ENCODE results near the gene COPRS. TPM values are rescaled to one million over a fixed set of nuclear protein-coding genes. Genes with fewer than 3 reads are reported as not detected.

COPRS gene
- total RNA-seq = 29.7 TPM

GRCh38 chr17:31858642-31859486, at the start of gene COPRS:
Gene COPRS, minus strand, starts transcription at chr17:31859244. Its CDS starts 45 bp downstream, at chr17:31859199.
- DNase-seq = peak; percentile 65

DNA sequence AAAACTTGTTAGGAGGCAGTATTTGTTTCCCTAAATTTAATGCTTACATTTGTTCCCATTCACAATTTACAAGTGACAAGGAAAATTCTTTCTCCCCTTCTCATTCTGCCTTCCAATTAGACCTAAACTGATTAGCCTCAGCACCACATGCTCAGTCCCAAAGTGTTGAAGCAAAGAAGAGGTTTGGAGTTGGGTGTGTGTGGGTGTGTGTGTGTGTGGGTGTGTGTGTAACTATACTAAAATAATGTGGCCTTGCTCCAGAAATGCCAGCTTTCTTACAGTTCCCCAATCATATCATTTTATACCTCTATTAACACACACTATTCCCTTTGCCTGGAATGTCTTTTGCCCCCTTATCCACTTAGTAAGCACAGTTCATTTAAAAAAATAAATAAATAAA, 49.3 kb upstream of the COPRS start:
- no peak for DNase-seq

DNA sequence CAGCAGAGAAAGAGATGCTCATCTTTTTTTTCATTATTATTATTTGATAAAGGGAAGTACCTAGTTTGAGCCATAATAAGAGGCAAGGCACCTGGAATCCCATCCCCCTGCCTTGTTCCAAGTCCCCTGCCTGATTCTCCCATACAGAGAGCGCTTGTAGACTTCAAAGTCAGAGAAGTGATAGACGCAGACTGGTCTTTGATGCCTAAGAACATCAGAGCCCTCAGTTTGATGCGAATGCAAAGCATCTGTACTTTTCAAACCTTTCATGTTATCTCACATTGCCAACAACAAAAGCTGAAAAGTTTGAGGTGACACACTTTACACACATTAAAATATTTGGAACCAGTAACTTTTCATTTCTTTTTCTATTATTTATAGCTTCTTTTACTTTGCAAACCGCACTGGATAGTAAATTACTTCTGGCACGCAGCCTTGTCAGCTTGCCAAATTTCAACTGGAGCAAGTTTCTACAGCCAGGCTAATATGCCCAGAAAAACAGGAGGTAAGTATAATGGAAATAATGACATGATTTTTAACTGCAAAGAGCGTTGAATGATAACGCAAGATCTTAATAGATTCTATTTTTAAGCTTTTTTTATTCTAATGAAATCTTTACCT, 48.4 kb upstream of the COPRS start:
- peak; percentile 18 for DNase-seq

GRCh38 chr17:31903401-31903800, 44.4 kb upstream of the COPRS start:
- DNase-seq = no peak

DNA sequence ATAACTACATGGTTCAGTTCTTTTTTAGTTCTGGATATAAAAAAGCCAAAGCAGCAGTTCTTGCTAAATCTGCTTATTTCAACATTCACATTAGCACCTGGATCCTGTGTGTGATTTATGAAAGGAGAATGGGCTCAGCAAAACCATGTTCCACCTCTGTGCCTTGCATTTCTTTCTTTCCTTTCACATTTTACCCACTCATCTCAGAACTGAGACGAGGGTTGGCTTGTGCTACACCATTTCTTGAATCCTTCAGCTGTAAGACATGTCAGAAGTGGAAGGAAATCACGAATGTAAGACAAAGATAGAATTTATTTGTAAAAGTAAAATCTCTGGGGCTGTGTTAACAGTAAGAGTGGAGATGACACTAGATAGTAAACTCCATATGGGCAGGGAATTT, 43.6 kb upstream of the COPRS start:
- DNase-seq = no peak

GRCh38 chr17:31900877-31901276, 41.8 kb upstream of the COPRS start:
- no peak for DNase-seq

GRCh38 chr17:31888124-31888523, 29.1 kb upstream of the COPRS start:
- DNase-seq = no peak

DNA sequence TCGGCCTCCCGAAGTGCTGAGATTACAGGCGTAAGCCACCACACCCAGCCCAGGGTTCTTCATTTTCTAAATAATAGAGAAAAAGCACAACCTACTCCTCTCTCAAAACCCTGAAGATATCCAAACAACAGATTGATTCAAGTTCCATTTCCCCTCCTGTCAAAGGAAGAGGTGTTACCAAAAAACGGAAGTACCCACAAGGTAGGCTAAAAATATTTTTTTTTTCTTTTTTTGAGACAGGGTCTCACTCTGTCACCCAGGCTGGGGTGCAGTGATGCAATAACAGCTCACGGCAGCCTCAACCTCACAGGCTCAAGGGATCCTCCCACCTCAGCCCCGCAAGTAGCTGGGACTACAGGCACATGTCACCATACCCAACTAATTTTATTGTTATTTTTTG, 23.5 kb upstream of the COPRS start:
- DNase-seq = no peak

- no peak for DNase-seq
Measured at GRCh38 chr17:31880311-31880710, 21.3 kb upstream of the COPRS start.

- DNase-seq = no peak
Measured at GRCh38 chr17:31878703-31879073, 19.6 kb upstream of the COPRS start.

GRCh38 chr17:31877911-31878702, 19.1 kb upstream of the COPRS start:
- DNase-seq = no peak

DNA sequence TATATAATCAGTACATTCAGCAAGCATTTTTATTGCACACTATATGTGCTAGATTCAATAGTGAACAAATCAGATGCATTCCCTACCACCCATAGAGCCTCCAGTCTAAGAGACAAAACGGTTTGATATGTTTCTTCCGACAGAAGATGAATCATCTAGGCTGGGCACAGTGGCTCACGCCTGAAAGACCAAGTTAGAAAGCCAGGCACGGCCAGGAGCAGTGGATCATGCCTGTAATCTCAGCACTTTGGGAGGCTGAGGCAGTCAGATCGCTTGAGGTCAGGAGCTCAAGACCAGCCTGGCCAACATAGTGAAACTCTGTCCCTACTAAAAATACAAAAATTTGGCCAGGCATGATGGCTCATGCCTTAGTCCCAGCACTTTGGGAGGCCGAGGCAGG, 18.3 kb upstream of the COPRS start:
- no peak for DNase-seq

GRCh38 chr17:31875081-31875480, 16.0 kb upstream of the COPRS start:
- DNase-seq = no peak

DNA sequence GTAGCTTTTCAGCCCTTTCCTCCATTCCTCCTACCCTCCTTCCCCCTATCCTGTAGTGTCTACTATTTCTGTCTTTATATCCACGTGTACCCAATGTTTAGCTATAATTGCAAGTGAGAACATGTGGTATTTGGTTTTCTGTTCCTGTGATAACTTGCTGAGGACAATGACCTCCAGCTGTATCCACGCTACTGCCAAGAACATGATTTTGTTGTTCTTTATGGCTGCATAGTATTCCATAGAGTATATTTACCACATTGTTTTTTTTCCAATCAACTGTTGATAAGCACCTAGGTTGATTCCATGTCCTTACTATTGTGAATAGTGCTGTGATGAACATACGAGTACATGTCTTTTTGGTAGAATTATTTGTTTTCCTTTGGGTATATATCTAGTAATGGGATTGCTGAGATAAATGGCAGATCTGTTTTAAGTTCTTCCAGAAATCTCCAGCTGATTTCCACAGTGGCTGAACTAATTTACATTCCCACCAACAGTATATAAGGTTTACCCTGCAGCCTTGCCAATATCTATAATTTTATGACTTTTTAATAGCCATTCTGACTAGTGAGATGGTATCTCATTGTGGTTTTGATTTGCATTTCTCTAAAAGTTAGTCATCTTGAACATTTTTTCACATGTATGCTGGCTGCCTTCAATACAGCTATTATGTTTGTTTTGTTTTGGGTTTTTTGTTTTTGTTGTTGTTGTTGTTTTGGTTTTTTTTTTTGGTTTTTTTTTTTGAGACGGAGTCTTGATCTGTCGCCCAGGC, 10.9 kb upstream of the COPRS start:
- DNase-seq = no peak

GRCh38 chr17:31869031-31869430, 10.0 kb upstream of the COPRS start:
- no peak for DNase-seq

GRCh38 chr17:31859487-31860008, 504 bp upstream of the COPRS start:
- DNase-seq = no peak

DNA sequence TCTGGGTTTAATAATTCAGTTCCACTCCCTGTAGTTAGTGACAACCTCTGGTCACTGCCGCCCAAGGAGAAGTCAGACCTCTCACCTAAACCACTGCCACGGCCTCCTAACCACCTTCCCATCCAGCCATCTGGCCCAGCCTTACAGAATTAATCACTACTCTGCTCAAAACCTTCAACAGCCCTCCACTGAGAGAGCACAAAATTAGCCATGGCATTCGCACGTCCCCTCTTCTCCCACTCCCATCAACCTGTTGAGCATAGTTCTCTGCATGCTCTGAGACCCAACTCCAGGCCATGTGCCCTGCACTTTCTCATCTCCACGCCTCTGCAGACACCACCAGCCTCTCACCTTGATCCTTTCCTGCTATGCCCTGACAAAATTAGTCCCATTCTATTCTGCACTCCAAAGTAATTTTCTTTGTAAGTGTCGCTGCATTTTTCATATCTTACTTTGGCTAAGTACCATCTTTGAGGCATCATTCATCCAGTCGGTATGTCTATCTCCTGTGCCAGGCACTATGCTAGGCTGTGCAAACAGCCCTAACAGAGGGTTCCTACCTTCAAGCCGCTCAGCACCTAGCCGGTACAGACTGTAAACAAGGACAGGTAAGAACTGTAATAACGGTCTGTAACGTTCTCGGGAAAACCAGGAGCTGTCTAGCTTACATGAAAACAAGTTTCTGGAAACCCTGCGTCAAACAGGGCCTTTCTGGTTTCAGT, 963 bp downstream of the COPRS start:
- peak; percentile 30 for DNase-seq

GRCh38 chr17:31856750-31857149, 2.3 kb downstream of the COPRS start:
- DNase-seq = no peak

GRCh38 chr17:31854672-31855071, 4.4 kb downstream of the COPRS start:
- no peak for DNase-seq

- no peak for DNase-seq
Measured at GRCh38 chr17:31853911-31854470, 5.1 kb downstream of the COPRS start.

GRCh38 chr17:31845291-31845690, 13.8 kb downstream of the COPRS start:
- DNase-seq = no peak
